HEK293T (cell line): ENCODE measurements around the gene EIF5AL1.
"Not testable (repeated sequence)": the region's sequence is repeated elsewhere in the genome, so short reads cannot be mapped to it uniquely, and the experiment has no call there.

Source experiments
- CTCF ChIA-PET: fragments of 350-600 bp; formaldehyde crosslinking; extraction: SDS; loops from one replicate; lab custom pipeline; 2021; ENCODE audit warnings: antibody characterized with exemption, inconsistent platforms; lab: Yijun Ruan, JAX
- POLR2A ChIA-PET: fragments of 350-600 bp; formaldehyde crosslinking; extraction: SDS; loops from one replicate; lab custom pipeline; 2020; ENCODE audit warnings: antibody characterized with exemption, inconsistent platforms; lab: Yijun Ruan, JAX
- DNase-seq: peaks from one replicate; pipeline ENCODE4 v3.0.0; 2012; ENCODE audit warnings: mixed read lengths; ENCODE audit errors: extremely low spot score
- ARNT ChIP-seq: fragments of 450-650 bp; IDR thresholded peaks from 2 replicates; pipeline ENCODE4 v1.6.1; 2017; ENCODE audit warnings: mild to moderate bottlenecking
- BHLHE40 ChIP-seq: fragments of 450-650 bp; IDR thresholded peaks from 2 replicates; pipeline ENCODE4 v1.6.1; 2016; ENCODE audit warnings: mild to moderate bottlenecking, moderate library complexity, borderline replicate concordance
- CTBP1 ChIP-seq: fragments of 450-650 bp; IDR thresholded peaks from 2 replicates; pipeline ENCODE4 v1.6.1; 2016; ENCODE audit warnings: borderline replicate concordance
- ELF4 ChIP-seq: fragments of 450-650 bp; IDR thresholded peaks from 2 replicates; pipeline ENCODE4 v1.6.1; 2017; ENCODE audit warnings: antibody characterized with exemption
- FOXA1 ChIP-seq: fragments of 450-650 bp; IDR thresholded peaks from 2 replicates; pipeline ENCODE4 v1.6.1; 2016; ENCODE audit warnings: mild to moderate bottlenecking
- FOXK2 ChIP-seq: fragments of 450-650 bp; IDR thresholded peaks from 2 replicates; pipeline ENCODE4 v1.6.1; 2016; ENCODE audit warnings: mild to moderate bottlenecking
- FOXM1 ChIP-seq: fragments of 450-650 bp; IDR thresholded peaks from 2 replicates; pipeline ENCODE4 v1.6.1; 2017; ENCODE audit warnings: mild to moderate bottlenecking, borderline replicate concordance
- HDGF ChIP-seq: fragments of 450-650 bp; IDR thresholded peaks from 2 replicates; pipeline ENCODE4 v1.6.1; 2017; ENCODE audit warnings: antibody characterized with exemption, borderline replicate concordance
- L3MBTL2 ChIP-seq: fragments of 450-650 bp; conservative IDR thresholded peaks from 2 replicates; pipeline ENCODE4 v1.6.1; 2016; ENCODE audit warnings: mild to moderate bottlenecking
- LEF1 ChIP-seq: fragments of 450-650 bp; IDR thresholded peaks from 2 replicates; pipeline ENCODE4 v1.6.1; 2017; ENCODE audit warnings: mild to moderate bottlenecking, borderline replicate concordance
- NFRKB ChIP-seq: fragments of 450-650 bp; IDR thresholded peaks from 2 replicates; pipeline ENCODE4 v1.6.1; 2016; ENCODE audit warnings: mild to moderate bottlenecking, moderate library complexity
- PKNOX1 ChIP-seq: fragments of 450-650 bp; IDR thresholded peaks from 2 replicates; pipeline ENCODE4 v1.6.1; 2016
- SP1 ChIP-seq: fragments of 450-650 bp; IDR thresholded peaks from 2 replicates; pipeline ENCODE4 v1.6.1; 2017
- SUZ12 ChIP-seq: fragments of 450-650 bp; IDR thresholded peaks from 2 replicates; pipeline ENCODE4 v1.6.1; 2016; ENCODE audit warnings: mild to moderate bottlenecking
- TARDBP ChIP-seq: fragments of 450-650 bp; IDR thresholded peaks from 2 replicates; pipeline ENCODE4 v1.6.1; 2016
- ZNF384 ChIP-seq: fragments of 450-650 bp; IDR thresholded peaks from 2 replicates; pipeline ENCODE4 v1.6.1; 2016

Gene EIF5AL1

GRCh38 chr10:79533903-79534175, 21.5 kb downstream of the EIF5AL1 start:
- CTCF ChIA-PET, DNase-seq, POLR2A ChIA-PET: not testable (repeated sequence)

- CTCF ChIA-PET, POLR2A ChIA-PET, DNase-seq: not testable (repeated sequence)
Measured at GRCh38 chr10:79538311-79538710, 26.0 kb downstream of the EIF5AL1 start.

GRCh38 chr10:79540930-79541329, 28.6 kb downstream of the EIF5AL1 start:
- CTCF ChIA-PET, POLR2A ChIA-PET, DNase-seq: not testable (repeated sequence)

GRCh38 chr10:79542626-79543025, 30.3 kb downstream of the EIF5AL1 start:
- TF ChIP-seq SUZ12 (no peak), ELF4 (no peak)
- POLR2A ChIA-PET = no interaction called here
- CTCF ChIA-PET = interaction anchor here (1.0 kb wide), 1 partner anchor 12 kb away, joined by 3 read pairs; no protein-coding TSS in a partner anchor
- no peak for DNase-seq

- DNase-seq, CTCF ChIA-PET, POLR2A ChIA-PET: not testable (repeated sequence)
Measured at GRCh38 chr10:79544408-79544807, 32.1 kb downstream of the EIF5AL1 start.

GRCh38 chr10:79544926-79545659, 32.8 kb downstream of the EIF5AL1 start:
- DNase-seq, POLR2A ChIA-PET, CTCF ChIA-PET: not testable (repeated sequence)

GRCh38 chr10:79547128-79547527, 34.8 kb downstream of the EIF5AL1 start:
- DNase-seq, POLR2A ChIA-PET, CTCF ChIA-PET: not testable (repeated sequence)

- CTCF ChIA-PET = no interaction called here
- TF ChIP-seq L3MBTL2 (no peak), FOXM1 (no peak), ARNT (no peak), BHLHE40 (no peak), ZNF384 (no peak)
- no peak for DNase-seq
- POLR2A ChIA-PET = no interaction called here
Measured at GRCh38 chr10:79547973-79548372, 35.6 kb downstream of the EIF5AL1 start.

- ChIA-PET POLR2A (no interaction called here), CTCF (no interaction called here)
- TF ChIP-seq HDGF (no peak), SP1 (no peak), FOXA1 (no peak), LEF1 (no peak), ZNF384 (no peak), ARNT (no peak), FOXK2 (no peak), TARDBP (no peak), SUZ12 (no peak), L3MBTL2 (no peak), ELF4 (no peak), PKNOX1 (no peak), BHLHE40 (no peak), NFRKB (no peak), FOXM1 (no peak)
- no peak for DNase-seq
Measured at GRCh38 chr10:79552143-79552542, 39.8 kb downstream of the EIF5AL1 start.

GRCh38 chr10:79555354-79556309, 43.3 kb downstream of the EIF5AL1 start:
- ChIA-PET CTCF (interaction anchor here (1.4 kb wide), 1 partner anchor 14 kb away, joined by 3 read pairs; no protein-coding TSS in a partner anchor), POLR2A (no interaction called here)
- TF ChIP-seq ELF4 (no peak), CTBP1 (no peak)
- DNase-seq = no peak

GRCh38 chr10:79556961-79557360, 44.6 kb downstream of the EIF5AL1 start:
- POLR2A ChIA-PET, DNase-seq, CTCF ChIA-PET: not testable (repeated sequence)
